GM18951 (cell line): ENCODE data around the gene POLR3A.

Source experiments
- POLR2A ChIP-seq: IDR thresholded peaks from 4 replicates; pipeline ENCODE4 v1.6.1; 2011; ENCODE audit warnings: mild to moderate bottlenecking; ENCODE audit not compliant: insufficient read length, insufficient read depth; ENCODE audit errors: extremely low read depth
- in situ Hi-C: fragments of 300-500 bp; cut with MboI; formaldehyde crosslinking; loops from one replicate; pipeline ENCODE4 v1.12.0; 2022; ENCODE audit warnings: low sequenced_read_pairs, mixed read lengths, inconsistent platforms; ENCODE audit not compliant: unreplicated experiment

The POLR3A gene

DNA sequence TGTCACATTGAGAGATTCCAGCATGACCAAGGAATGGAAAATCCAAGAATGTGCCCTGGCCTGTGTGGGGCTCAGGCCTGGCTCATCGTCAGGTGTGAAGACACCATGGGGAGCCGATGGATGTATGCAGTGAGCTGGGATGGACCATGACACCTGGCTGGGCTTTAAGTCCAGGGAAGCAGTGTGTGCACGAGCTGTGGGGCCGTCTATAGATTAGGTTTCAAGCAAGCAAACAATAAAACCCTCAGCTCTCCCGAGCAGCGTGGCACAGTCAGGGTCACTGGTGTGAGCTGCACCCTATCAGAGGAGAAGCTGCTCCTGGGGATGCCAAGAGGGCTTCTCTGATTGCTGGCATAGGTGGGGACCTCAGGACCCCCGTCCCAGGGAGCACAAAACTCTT lies 52.3 kb downstream of the POLR3A start:
- no peak for TF ChIP-seq POLR2A
- in situ Hi-C loops, result no loop called here

DNA sequence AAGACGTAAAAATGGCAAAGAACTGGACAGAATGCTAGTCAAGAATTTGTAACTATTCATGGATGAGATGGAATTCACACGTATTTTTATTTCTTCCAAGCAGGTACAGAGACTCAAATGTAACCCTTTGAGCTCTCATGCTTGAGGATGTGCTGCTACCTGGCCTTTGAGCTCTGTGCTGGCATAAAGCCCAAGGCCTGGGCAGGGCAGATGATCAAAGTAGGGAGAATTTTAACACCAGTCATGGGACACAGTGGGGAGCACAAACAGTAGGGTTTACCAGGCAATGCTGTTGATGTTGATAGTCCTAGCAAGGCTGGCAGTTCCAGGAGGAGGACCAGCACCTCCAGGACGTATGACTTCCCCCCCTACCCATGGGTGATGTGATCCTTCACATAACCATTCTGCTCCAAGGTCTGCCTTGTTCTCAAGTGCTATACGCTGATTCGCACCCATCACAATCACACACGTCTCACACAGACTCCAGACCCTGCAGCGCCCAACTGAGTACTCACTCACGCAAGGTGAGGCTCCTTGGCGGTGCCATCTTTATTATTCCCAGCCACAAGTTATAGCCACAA lies 54.1 kb downstream of the POLR3A start:
- in situ Hi-C loops, result no loop called here
- TF ChIP-seq POLR2A, result no peak

GRCh38 chr10:77974396-77975074 lies 54.8 kb downstream of the POLR3A start:
- TF ChIP-seq POLR2A, result no peak
- in situ Hi-C loops, result no loop called here

- in situ Hi-C loops, result no loop called here
- no peak for TF ChIP-seq POLR2A
Observed at GRCh38 chr10:77973276-77973675, 56.0 kb downstream of the POLR3A start.

- in situ Hi-C loops, result no loop called here
- no peak for TF ChIP-seq POLR2A
Observed at GRCh38 chr10:77972148-77972547, 57.2 kb downstream of the POLR3A start.

DNA sequence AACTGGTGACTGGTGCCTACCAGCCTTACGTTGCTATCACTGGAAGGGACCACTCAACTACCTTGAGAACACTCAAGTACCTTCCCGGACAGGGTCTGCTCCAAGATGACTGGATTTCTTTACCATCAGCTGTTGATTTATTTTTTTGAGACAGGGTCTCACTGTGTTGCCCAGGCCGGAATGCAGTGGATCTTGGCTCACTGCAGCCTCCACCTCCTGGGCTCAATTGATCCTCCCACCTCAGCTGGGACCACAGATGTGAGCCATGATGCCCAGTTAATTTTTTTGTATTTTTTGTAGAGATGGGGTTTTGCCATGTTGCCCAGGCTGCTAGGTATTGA lies 57.5 kb downstream of the POLR3A start:
- in situ Hi-C loops, result no loop called here
- no peak for TF ChIP-seq POLR2A

GRCh38 chr10:77970869-77971803 lies 58.2 kb downstream of the POLR3A start:
- no peak for TF ChIP-seq POLR2A
- in situ Hi-C loops, result no loop called here

- in situ Hi-C loops, result no loop called here
- TF ChIP-seq POLR2A, result no peak
Observed at GRCh38 chr10:77969114-77969513, 60.2 kb downstream of the POLR3A start.

DNA sequence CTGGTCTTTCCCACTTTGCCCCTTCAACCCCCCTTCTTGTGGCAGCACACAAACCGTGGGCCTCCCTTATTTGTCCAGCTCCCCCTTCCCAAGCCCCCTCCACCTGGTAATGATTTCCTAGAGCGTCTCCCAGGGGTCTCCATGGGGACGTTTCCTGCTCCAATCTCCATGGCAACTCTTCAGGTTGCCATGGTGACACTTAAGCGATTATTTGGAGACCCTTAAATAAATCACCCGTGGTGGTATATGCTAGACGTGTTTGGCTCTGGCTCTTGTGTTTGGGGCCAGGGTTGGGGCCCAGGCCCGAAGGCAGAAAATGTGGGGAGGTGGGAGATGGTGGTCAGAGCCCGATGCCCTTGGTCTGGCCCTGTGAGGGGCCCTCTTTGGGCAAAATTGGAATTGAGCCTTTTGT lies 61.7 kb downstream of the POLR3A start:
- in situ Hi-C loops, result no loop called here
- TF ChIP-seq POLR2A, result no peak

GRCh38 chr10:77965294-77965693 lies 64.0 kb downstream of the POLR3A start:
- no peak for TF ChIP-seq POLR2A
- in situ Hi-C loops, result no loop called here

- no peak for TF ChIP-seq POLR2A
Observed at GRCh38 chr10:77964811-77965210, 64.5 kb downstream of the POLR3A start.

GRCh38 chr10:77963901-77964300 lies 65.4 kb downstream of the POLR3A start:
- in situ Hi-C loops, result no loop called here
- no peak for TF ChIP-seq POLR2A

More at GRCh38 chr10:77964811-77965210, 64.5 kb downstream of the POLR3A start:
- in situ Hi-C loops, result no loop called here

DNA sequence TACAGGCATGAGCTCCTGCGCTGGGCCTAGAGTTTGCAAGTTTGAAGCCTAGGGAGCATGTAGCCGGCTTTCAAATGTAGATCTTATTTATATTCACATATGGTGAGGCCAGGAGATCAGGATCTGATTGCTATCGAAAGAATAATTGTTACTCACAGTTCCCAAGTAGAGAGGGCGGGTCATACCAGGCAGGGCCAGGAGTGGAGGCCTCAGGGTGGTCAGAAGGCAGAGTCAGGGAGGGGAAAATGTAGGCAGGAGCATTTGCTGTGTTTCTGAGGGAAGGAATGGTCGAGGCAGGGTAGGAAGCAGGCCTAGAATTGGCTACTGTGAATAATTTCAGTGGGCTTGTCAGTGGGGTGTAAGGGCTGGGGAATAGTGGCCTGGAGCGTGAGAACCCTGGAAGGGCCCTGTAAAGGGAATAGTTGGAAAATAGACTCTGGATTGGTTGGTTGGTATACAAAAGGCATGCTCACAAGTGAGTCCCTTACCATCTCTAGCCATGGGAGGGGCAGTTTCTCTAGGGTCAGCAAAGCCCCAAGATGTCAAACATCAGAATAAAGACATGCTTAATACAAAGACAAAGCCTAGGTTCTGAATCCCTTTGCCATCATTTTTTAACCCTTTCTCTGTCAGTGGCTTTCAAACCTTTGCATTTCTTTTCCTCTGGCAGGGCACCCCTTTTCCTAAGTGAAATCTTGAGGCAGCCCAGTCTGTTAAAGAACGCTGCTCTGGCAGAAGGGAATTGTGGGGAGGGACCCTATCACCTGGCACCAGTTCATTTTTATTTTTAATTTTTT lies 66.8 kb downstream of the POLR3A start:
- no peak for TF ChIP-seq POLR2A
- in situ Hi-C loops, result no loop called here
